HG02759 (cell line): ENCODE measurements around the gene FAM47C.
"Not testable (repeated sequence)": the region's sequence is repeated elsewhere in the genome, so short reads cannot be mapped to it uniquely, and the experiment has no call there.

Source experiments
- ATAC-seq: cut with Tn5 transposase; IDR thresholded peaks from one replicate; pipeline ENCODE4 v1.9.1; 2021; ENCODE audit warnings: mild to moderate bottlenecking, moderate library complexity; ENCODE audit not compliant: unreplicated experiment

Gene FAM47C

GRCh38 chrX:37008182-37008581 lies at the start of gene FAM47C:
Gene FAM47C (plus strand): TSS chrX:37008366. CDS start chrX:37008411, 45 bp downstream.
- ATAC-seq, result not testable (repeated sequence)

- ATAC-seq, result no peak
Measured at GRCh38 chrX:36961590-36961989, 46.6 kb upstream of the FAM47C start.

- no peak for ATAC-seq
Measured at GRCh38 chrX:36963069-36963808, 44.9 kb upstream of the FAM47C start.

- ATAC-seq, result no peak
Measured at GRCh38 chrX:36963852-36964251, 44.3 kb upstream of the FAM47C start.

GRCh38 chrX:36973575-36973974 lies 34.6 kb upstream of the FAM47C start:
- no peak for ATAC-seq

- no peak for ATAC-seq
Measured at GRCh38 chrX:36974911-36975310, 33.3 kb upstream of the FAM47C start.

- no peak for ATAC-seq
Measured at GRCh38 chrX:36978886-36979285, 29.3 kb upstream of the FAM47C start.

GRCh38 chrX:36983831-36984230 lies 24.3 kb upstream of the FAM47C start:
- ATAC-seq, result no peak

- ATAC-seq, result not testable (repeated sequence)
Measured at GRCh38 chrX:36985416-36986209, 22.6 kb upstream of the FAM47C start.

- ATAC-seq, result no peak
Measured at GRCh38 chrX:36986231-36986630, 21.9 kb upstream of the FAM47C start.

- not testable (repeated sequence) for ATAC-seq
Measured at GRCh38 chrX:36987212-36987611, 21.0 kb upstream of the FAM47C start.

GRCh38 chrX:37000140-37000539 lies 8.0 kb upstream of the FAM47C start:
- no peak for ATAC-seq

- ATAC-seq, result no peak
Measured at GRCh38 chrX:37010496-37010895, 2.3 kb downstream of the FAM47C start.

GRCh38 chrX:37034260-37034659 lies 26.1 kb downstream of the FAM47C start:
- not testable (repeated sequence) for ATAC-seq

GRCh38 chrX:37036674-37037220 lies 28.6 kb downstream of the FAM47C start:
- ATAC-seq, result not testable (repeated sequence)

GRCh38 chrX:37038814-37039213 lies 30.6 kb downstream of the FAM47C start:
- not testable (repeated sequence) for ATAC-seq

GRCh38 chrX:37042956-37043885 lies 35.1 kb downstream of the FAM47C start:
- ATAC-seq, result not testable (repeated sequence)

GRCh38 chrX:37047776-37048175 lies 39.6 kb downstream of the FAM47C start:
- no peak for ATAC-seq

GRCh38 chrX:37057572-37057971 lies 49.4 kb downstream of the FAM47C start:
- ATAC-seq, result not testable (repeated sequence)

GRCh38 chrX:37060999-37061398 lies 52.8 kb downstream of the FAM47C start:
- peak; percentile 60 for ATAC-seq
